Activated CD8-positive, alpha-beta memory T cell treated with anti-CD3 and anti-CD28 coated beads for 36 hours (primary cell): ENCODE data around the gene EXTL1. TPM values are rescaled to one million over a fixed set of nuclear protein-coding genes. Genes with fewer than 3 reads are reported as not detected.

Source experiments
- CTCF ChIA-PET: fragments of 350-600 bp; sonication (Branson Sonifier 250); formaldehyde crosslinking; loops from one replicate; lab custom pipeline; 2021; ENCODE audit warnings: antibody characterized with exemption; lab: Charles Lee
- POLR2A ChIA-PET: fragments of 350-600 bp; sonication (Branson Sonifier 250); formaldehyde crosslinking; loops from one replicate; lab custom pipeline; 2021; ENCODE audit warnings: antibody characterized with exemption; lab: Charles Lee
- total RNA-seq, 2 experiments: library from RNA; stranded (reverse); gene quantifications; one replicate each; pipeline ENCODE4 v1.2.3, GENCODE V29; 2021

The EXTL1 gene
- total RNA-seq, 2 experiments from 2014 or later = not detected

- ChIA-PET POLR2A (interaction anchor here (0.6 kb wide), 1 partner anchor 118 kb away, joined by 4 read pairs; no protein-coding TSS in a partner anchor), CTCF (interaction anchor here (0.7 to 3.6 kb wide), 3 partner anchors 10 to 176 kb away, joined by 3 to 22 read pairs (median 3); no protein-coding TSS in a partner anchor)
Measured at GRCh38 chr1:25993197-25993951, 28.2 kb upstream of the EXTL1 start.

- ChIA-PET POLR2A (no interaction called here), CTCF (interaction anchor here (3.6 kb wide), 1 partner anchor 99 kb away, joined by 22 read pairs; no protein-coding TSS in a partner anchor)
Measured at GRCh38 chr1:25994402-25995150, 27.0 kb upstream of the EXTL1 start.

- POLR2A ChIA-PET = interaction anchor here (0.6 to 1.7 kb wide), 5 partner anchors 94 to 130 kb away, joined by 3 to 18 read pairs (median 5); partner anchors contain the start of gene PAQR7
- CTCF ChIA-PET = interaction anchor here (0.6 to 1.7 kb wide), 15 partner anchors 8 to 113 kb away, joined by 3 to 35 read pairs (median 3); no protein-coding TSS in a partner anchor
Measured at GRCh38 chr1:25996966-25997827, 24.4 kb upstream of the EXTL1 start.

- ChIA-PET POLR2A (interaction anchor here (0.6 to 1.7 kb wide), 6 partner anchors 92 to 129 kb away, joined by 3 to 18 read pairs (median 4); partner anchors contain the start of genes PAQR7 and STMN1), CTCF (interaction anchor here (0.6 to 3.4 kb wide), 17 partner anchors 9 to 114 kb away, joined by 3 to 35 read pairs (median 3); no protein-coding TSS in a partner anchor)
Measured at GRCh38 chr1:25997828-25998761, 23.5 kb upstream of the EXTL1 start, which contains the start of gene PAFAH2. PAFAH2 (minus strand) TSS chr1:25998063; CDS start chr1:25990816, 7,247 bp downstream.

GRCh38 chr1:25999041-25999800 is 22.4 kb upstream of the EXTL1 start:
- CTCF ChIA-PET = interaction anchor here (0.5 to 3.4 kb wide), 5 partner anchors 11 to 399 kb away, joined by 3 to 32 read pairs (median 3); no protein-coding TSS in a partner anchor
- POLR2A ChIA-PET = no interaction called here

GRCh38 chr1:26003262-26003661 is 18.3 kb upstream of the EXTL1 start:
- POLR2A ChIA-PET = no interaction called here
- CTCF ChIA-PET = interaction anchor here (0.8 to 1.1 kb wide), 2 partner anchors 108 to 115 kb away, joined by 3 to 4 read pairs; no protein-coding TSS in a partner anchor

GRCh38 chr1:26003756-26004155 is 17.8 kb upstream of the EXTL1 start:
- POLR2A ChIA-PET = no interaction called here

GRCh38 chr1:26005434-26006105 is 16.0 kb upstream of the EXTL1 start:
- ChIA-PET CTCF (no interaction called here), POLR2A (no interaction called here)

More at GRCh38 chr1:26003756-26004155, 17.8 kb upstream of the EXTL1 start:
- CTCF ChIA-PET = interaction anchor here (0.8 kb wide), 1 partner anchor 108 kb away, joined by 4 read pairs; no protein-coding TSS in a partner anchor

- ChIA-PET CTCF (no interaction called here), POLR2A (no interaction called here)
Measured at GRCh38 chr1:26006710-26007109, 14.9 kb upstream of the EXTL1 start.

GRCh38 chr1:26009796-26010447 is 11.7 kb upstream of the EXTL1 start:
- CTCF ChIA-PET = interaction anchor here (1.3 to 1.6 kb wide), 2 partner anchors 12 to 117 kb away, joined by 3 read pairs; partner anchors contain the start of gene PAFAH2
- POLR2A ChIA-PET = interaction anchor here (0.6 kb wide), 1 partner anchor 87 kb away, joined by 6 read pairs; no protein-coding TSS in a partner anchor

GRCh38 chr1:26010825-26011224 is 10.8 kb upstream of the EXTL1 start:
- POLR2A ChIA-PET = no interaction called here
- CTCF ChIA-PET = interaction anchor here (1.6 kb wide), 1 partner anchor 118 kb away, joined by 3 read pairs; no protein-coding TSS in a partner anchor

GRCh38 chr1:26012864-26013263 is 8.7 kb upstream of the EXTL1 start:
- CTCF ChIA-PET = interaction anchor here (1.3 kb wide), 1 partner anchor 15 kb away, joined by 3 read pairs; the partner anchor contains the start of gene PAFAH2
- POLR2A ChIA-PET = no interaction called here

GRCh38 chr1:26014179-26014578 is 7.4 kb upstream of the EXTL1 start:
- POLR2A ChIA-PET = no interaction called here

GRCh38 chr1:26015358-26015757 is 6.2 kb upstream of the EXTL1 start:
- CTCF ChIA-PET = interaction anchor here (1.2 kb wide), 1 partner anchor 19 kb away, joined by 3 read pairs; no protein-coding TSS in a partner anchor
- POLR2A ChIA-PET = no interaction called here

More at GRCh38 chr1:26014179-26014578, 7.4 kb upstream of the EXTL1 start:
- CTCF ChIA-PET = no interaction called here

GRCh38 chr1:26016258-26016952 is 5.2 kb upstream of the EXTL1 start:
- ChIA-PET POLR2A (no interaction called here), CTCF (interaction anchor here (1.2 kb wide), 1 partner anchor 18 kb away, joined by 3 read pairs; no protein-coding TSS in a partner anchor)
